DND-41 (cell line): ENCODE measurements around the gene NBR1.

Experiments
- CTCF ChIP-seq: IDR thresholded peaks from 2 replicates; pipeline ENCODE4 v1.5.1; 2012; ENCODE audit warnings: borderline replicate concordance, low read length, moderate library complexity, mild to moderate bottlenecking; ENCODE audit not compliant: poor library complexity, severe bottlenecking; ENCODE audit errors: extremely low read depth
- EZH2 ChIP-seq: IDR thresholded peaks from 3 replicates; pipeline ENCODE4 v1.6.1; 2012; ENCODE audit warnings: borderline replicate concordance, low read depth, mild to moderate bottlenecking, moderate library complexity, low read length, inconsistent platforms; ENCODE audit not compliant: severe bottlenecking

GRCh38 chr17:43210576-43210975, 39.6 kb downstream of the NBR1 start:
- TF ChIP-seq CTCF (no peak), EZH2 (no peak)
